Ureter (tissue), 1 donor: ENCODE results near the gene SH3RF3. TPM values are rescaled to one million over a fixed set of nuclear protein-coding genes. Genes with fewer than 3 reads are reported as not detected.
A peak's percentile ranks its signal among the peaks of the same experiment; 100 is the strongest.

ENCODE experiments used
- DNase-seq: peaks from one replicate; pipeline ENCODE4 v3.0.0-alpha.2; 2020; ENCODE audit warnings: low spot score
- total RNA-seq: library from RNA; stranded (reverse); gene quantifications from one replicate; pipeline ENCODE4 v1.2.4, GENCODE V29; 2023
- donor health status: DM: yes; HTN: yes; CAD: no.

The SH3RF3 gene
- total RNA-seq, 1 donor from 2014 or later = 8.0 TPM

DNA sequence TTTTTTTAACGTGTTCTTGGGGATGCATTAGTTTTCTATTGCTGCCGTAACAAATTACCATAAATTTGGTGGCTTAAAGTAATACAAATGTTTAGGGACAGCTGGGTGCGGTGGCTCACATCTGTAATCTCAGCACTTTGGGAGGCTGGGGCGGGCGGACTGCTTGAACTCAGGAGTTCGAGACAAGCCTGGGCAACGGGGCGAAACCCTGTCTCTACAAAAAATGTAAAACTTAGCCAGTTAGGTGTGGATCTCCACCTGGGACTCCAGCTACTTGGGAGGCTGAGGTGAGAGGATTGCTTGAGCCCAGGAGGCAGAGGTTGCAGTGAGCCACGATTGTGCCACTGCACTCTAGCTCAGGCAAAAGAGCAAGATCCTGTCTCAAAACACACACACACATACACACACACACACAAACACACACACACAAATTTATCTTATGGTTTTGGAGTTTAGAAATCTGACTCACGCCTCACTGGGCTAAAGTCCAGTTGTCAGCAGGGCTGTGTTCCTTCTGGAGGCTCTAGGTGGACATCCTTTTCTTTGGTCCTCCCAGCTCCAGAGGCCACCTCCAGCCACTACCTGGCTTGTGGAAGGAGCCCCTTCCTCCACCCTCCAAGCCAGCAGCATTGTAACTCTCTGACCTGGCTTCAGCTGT is 408.7 kb downstream of the SH3RF3 start:
- DNase-seq = no peak

DNA sequence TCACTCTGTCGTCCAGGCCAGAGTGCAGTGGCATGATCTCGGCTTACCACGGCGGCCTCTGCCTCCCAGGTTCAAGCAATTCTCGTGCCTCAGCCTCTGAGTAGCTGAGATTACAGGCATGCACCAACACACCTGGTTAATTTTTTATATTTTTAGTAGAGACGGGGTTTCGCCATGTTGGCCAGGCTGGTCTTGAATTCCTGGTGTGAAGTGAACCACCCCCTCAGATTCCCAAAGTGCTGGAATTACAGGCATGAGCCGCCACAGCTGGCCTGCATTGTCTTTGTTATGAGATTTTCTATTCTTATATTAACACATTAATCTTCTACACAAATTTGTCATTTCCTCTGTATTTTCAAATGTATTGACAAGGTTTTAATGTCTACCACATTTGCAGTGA is 409.5 kb downstream of the SH3RF3 start:
- DNase-seq = no peak

DNA sequence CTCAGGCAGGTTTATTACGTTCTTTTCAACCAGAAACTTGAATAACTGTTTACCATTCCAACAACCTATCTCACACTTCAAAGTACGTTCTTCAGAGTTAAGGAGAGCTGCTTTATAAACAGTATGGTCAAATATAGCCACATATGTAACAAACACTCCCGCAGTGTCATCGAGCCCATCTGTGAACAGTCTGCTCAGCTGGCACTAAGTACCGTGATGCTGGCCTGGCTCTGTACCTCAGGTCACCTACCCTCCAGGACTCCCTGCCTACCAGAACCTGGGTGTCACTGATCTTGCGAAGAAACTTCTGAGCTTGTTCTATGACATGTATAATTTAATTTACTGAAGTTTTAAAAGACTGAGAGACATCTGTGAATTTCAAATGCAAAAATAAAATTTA is 413.4 kb downstream of the SH3RF3 start:
- no peak for DNase-seq

- DNase-seq = peak; percentile 69
These were observed 417.1 kb downstream of the SH3RF3 start for GRCh38 chr2:109545828-109546713.

DNA sequence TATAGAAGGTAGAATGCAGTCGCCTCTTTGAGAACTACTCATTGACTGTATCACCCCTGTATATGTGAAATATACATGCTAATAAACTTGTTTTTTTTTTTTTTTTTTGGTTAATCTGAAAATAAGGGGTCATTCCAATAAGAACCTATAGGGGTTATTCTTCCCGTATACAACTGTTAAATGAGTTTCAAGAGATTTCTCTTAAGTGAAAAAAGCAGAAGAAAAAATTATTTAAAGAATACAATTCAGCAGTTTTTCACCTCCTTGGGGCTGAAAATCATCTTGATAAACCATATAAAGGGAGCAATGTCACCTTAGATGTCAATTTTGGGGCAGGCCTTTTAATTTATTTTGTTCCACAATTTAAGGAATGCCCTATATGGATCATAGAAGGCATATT is 418.3 kb downstream of the SH3RF3 start:
- DNase-seq = no peak

GRCh38 chr2:109549016-109549590 is 420.1 kb downstream of the SH3RF3 start:
- no peak for DNase-seq

Other genes starting within 250 kb of the SH3RF3 start
- 0.96 TPM for gene EDAR, start 140.0 kb upstream of the SH3RF3 start, total RNA-seq